ENCODE results near the gene PCBP2. TPM values are rescaled to one million over a fixed set of nuclear protein-coding genes. Genes with fewer than 3 reads are reported as not detected.
A peak's percentile ranks its signal among the peaks of the same experiment; 100 is the strongest.

PCBP2 gene
- total RNA-seq, 2 donors from 2014 or later, result 786 to 1,016 TPM

DNA sequence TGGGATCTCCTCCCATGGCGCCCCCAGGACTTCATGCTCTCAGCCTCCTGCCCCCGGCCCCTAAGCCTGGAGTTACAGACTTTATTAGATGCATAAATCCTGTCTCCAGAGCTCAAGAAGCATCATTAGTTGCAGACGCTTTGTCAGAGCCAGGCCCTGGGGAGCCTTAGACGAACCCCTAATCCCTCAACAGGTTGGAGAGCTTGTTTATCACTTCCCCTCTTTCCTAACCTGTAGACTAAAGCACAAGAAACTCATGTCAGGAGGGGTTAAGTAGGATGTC is 55.6 kb downstream of the PCBP2 start:
- no peak overlapping the region for H3K27ac Mint-ChIP-seq
- DNase-seq (ENCODE audit: low spot score in 2 of 2), result no peak
- no peaks in the 10 kb centered on the region for H3K9me3 Mint-ChIP-seq
- ATAC-seq, result no peak
- H3K36me3 Mint-ChIP-seq, result no peaks in the 10 kb centered on the region

DNA sequence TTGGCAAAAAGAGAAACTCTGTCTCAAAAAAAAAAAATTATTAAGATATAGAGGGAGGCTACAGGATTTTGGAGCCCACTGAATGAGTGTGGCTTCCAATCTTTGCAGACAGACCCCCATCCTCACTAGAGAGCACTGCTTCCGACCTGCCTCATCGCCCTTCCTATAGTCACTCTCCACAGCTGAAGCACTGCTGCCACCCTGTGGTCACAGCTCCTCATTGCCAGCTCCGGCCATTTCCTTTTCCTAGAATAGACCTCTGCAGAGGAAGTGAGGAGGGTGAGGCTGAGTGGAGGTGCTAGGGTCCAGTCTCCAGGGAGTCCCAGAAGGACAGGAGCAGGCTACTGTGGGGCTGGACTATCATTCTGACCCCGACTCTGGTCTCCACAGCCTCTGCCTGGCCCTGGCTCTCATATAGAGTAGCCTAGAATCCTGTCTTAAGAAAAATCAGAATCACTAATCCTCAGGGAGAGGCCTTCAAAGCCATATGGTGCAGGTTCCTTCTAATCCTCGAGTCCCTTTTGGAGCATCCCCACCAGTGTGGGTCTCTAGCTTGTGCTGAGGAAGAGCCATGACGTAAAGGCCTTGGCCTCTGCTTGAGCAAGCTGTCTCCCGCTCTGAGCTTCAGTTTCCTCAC is 56.8 kb downstream of the PCBP2 start:
- ATAC-seq (peak; percentile 93 to 98), DNase-seq (ENCODE audit: low spot score in 2 of 2) (peak; percentile 85 to 89)
- Mint-ChIP-seq H3K36me3 (no peaks in the 10 kb centered on the region), H3K9me3 (no peaks in the 10 kb centered on the region), H3K27ac (peak overlapping the region in 1 of 2 donors; percentile 83)

DNA sequence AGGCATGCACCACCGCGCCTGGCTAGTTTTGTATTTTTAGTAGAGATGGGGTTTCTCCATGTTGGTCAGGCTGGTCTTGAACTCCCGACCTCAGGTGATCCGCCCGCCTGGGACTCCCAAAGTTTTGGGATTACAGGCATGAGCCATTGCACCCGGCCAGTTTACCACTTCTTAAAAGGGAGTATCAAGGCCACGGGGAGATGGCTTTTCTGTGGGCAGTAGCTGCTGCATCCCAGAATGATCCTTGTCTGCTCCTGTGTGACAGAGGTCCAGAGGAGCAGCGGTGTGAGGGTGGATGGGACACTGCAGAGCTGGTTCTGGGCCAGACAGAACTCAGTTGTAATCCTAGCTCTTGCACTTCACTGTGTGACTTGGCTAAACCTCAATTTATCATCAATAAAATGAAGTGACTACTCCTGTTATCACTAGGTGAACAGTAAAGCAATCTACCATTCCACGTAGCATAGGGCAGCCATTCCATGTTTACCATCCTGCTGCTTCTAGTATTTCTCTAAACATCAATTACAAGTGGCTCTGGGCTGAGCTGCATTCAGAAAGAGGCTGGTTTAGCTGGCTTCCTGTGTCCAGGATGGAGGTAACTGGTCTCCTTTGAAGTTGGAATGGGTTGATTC is 58.4 kb downstream of the PCBP2 start:
- Mint-ChIP-seq H3K9me3 (no peaks in the 10 kb centered on the region), H3K27ac (peak overlapping the region in 1 of 2 donors; percentile 77), H3K36me3 (no peaks in the 10 kb centered on the region)
- ATAC-seq, result no peak
- no peak for DNase-seq (ENCODE audit: low spot score in 2 of 2)

DNA sequence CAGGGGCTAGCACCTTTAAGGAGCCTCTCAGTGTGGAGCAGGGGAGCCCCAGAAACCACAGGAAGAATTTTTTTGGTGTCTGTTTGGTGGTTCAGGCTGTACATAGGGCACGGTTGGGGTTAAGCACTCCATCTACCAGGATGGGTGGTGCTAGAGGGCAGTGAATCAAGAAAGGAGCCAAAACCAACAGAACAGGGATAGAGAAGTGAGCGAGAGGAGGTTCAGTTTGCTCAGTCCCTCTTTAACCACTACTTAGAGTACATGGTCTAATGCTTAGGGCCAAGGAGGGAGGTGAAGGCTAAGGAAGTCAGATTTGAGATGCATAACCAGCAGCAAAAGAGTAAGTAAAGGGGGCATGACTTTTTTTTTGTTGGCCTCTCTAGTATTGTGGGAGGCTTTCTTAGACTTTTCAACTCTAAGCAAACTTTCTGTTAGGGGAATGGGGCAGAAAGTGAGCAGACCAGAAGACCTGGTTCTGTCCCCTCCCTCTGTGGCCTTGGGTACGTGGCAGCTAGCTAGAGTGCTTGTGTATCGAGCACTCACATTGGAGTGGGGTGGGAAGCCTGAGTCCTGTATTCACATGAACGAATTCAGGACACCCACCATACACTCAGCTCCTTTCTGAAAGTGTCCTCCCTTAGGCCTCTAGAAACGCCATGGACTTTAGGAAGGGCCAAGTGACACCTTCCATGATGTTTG is 62.0 kb downstream of the PCBP2 start:
- no peak for DNase-seq (ENCODE audit: low spot score in 2 of 2)
- H3K27ac Mint-ChIP-seq, result peak overlapping the region in 1 of 2 donors; percentile 83
- no peak for ATAC-seq

DNA sequence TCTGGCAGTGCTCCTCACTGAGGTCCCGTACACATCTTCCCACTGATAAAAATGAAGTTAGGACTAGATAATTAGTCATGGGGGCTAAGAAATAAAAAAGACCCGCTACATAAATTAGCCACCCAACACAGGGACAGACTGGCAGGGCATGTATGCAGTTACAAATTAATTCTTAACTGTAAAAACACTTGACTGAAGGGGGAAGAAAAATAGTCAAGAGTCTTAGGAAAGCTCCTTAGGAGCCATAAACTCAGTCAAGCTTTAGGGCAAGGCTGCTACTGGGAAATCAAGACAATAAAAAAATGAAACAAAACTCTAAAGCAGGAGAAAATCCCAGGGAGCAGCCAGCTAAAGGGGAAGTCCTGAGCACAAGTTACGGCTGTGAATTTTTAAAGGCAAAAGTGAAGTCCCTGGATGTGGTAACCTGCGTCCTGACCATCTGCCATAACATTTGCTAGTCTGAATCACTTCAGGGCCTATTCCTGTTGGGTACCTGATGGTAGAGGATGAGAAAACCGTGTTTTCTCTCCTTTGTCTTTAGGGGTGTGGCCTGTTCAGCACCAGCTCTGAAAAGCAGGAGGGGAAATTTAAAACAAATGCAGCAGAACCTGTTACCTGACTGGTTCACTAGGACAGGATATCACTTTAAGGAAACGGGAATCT is 62.9 kb downstream of the PCBP2 start:
- no peak overlapping the region for H3K27ac Mint-ChIP-seq
- DNase-seq (ENCODE audit: low spot score in 2 of 2), result no peak
- no peak for ATAC-seq
- H3K9me3 Mint-ChIP-seq, result no peaks in the 10 kb centered on the region
- no peaks in the 10 kb centered on the region for H3K36me3 Mint-ChIP-seq

More for the DNA sequence above, 62.0 kb downstream of the PCBP2 start:
- Mint-ChIP-seq H3K36me3 (no peaks in the 10 kb centered on the region), H3K9me3 (no peaks in the 10 kb centered on the region)

DNA sequence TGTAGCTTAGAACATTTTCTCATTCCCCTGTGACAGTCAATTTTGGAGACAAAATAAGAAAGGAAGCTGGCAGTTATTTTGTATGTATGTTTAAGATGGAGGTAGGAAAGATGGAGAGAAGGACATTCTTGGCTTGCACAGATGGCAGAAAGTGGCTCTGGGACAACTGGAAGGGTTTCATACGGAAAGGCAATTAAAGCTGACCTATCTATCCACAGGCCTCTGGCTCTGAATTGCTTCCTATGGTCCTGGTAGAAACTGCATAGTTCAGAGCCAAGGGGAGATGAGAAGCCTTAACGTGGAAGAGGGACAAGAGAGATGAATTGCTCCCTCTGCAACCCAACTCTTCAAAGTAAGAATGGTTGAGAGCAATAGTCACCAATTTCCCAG is 63.4 kb downstream of the PCBP2 start:
- Mint-ChIP-seq H3K27ac (peak overlapping the region in 1 of 2 donors; percentile 34), H3K9me3 (no peaks in the 10 kb centered on the region), H3K36me3 (peaks cover 0 to 4% of the 10 kb centered on the region in 2 donors)
- DNase-seq (ENCODE audit: low spot score in 2 of 2) (no peak), ATAC-seq (no peak)

DNA sequence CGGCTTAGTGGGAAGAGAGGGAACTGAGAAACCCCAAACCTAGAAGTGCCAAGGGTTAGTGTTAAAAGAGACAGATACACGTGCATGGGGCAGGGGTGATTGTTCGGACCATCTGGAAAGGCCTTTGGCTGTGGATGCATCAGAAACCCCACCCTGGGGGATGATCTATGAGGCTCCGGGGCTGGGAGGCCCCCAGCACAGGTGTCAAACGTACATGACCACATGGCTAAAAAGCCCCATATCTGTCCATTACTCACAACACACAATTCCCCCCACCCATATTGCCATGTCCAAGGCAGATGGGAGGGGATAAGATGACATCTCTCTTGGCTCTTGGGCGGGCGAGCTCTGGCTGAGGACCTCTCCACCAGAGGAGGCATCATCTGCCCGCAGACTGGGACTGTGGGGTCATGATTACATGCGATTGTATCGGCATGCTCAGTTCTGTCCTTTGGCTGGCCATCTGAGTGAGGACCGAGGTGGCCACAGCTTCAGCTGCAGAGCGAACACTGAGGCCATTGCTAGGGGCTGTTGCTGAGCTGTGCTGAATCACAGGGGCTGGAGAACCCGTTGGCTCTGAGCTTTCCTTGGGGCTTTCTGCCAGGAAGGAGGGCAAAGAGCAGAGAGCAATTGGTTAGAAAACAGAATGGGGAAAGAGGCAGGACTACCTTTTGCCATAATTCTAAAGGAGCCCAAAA is 65.0 kb downstream of the PCBP2 start:
- DNase-seq (ENCODE audit: low spot score in 2 of 2) (no peak), ATAC-seq (no peak)
- H3K9me3 Mint-ChIP-seq, result no peaks in the 10 kb centered on the region
- H3K27ac Mint-ChIP-seq, result peak overlapping the region; percentile 34
- peaks cover 0 to 6% of the 10 kb centered on the region in 2 donors for H3K36me3 Mint-ChIP-seq

DNA sequence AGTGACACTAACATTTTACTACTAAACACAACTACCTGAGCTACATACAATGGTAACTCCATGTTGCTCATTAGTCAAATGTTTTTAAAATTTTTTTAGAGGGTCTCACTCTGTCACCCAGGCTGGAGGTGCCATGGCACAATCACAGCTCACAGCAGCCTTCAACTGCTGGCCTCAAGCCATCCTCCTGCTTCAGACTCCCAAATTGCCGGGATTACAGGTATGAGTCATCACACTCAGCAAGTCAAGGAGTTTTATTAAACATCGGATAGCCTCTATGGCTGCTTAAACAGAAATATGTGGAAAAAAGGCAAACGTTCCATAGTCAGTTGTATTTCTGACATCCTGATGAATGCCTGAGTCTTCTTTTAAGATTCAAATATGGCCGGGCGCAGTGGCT is 66.5 kb downstream of the PCBP2 start:
- ATAC-seq (no peak), DNase-seq (ENCODE audit: low spot score in 2 of 2) (no peak)
- no peaks in the 10 kb centered on the region for H3K9me3 Mint-ChIP-seq
- H3K36me3 Mint-ChIP-seq, result peaks cover 0 to 6% of the 10 kb centered on the region in 2 donors
- no peak overlapping the region for H3K27ac Mint-ChIP-seq

DNA sequence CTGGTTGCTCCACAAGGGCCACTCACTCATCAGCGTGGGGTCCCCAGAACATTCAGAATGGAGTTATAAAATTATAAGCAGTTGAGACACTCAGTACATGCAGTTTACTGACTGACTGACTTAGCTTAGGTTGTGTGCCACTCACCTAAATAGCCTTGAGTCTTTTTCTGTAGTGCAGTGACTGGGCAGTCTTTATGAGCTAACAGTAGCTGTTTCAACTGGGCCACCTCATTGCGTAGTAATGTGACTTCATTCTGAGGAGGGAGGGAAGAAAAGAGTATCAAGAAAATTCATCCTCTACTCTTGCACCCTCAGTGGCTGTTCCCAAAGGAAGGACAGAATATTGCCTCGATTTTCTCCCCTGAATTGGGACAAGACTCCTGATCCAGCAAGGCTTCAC is 71.2 kb downstream of the PCBP2 start:
- no peak overlapping the region for H3K27ac Mint-ChIP-seq
- no peak for DNase-seq (ENCODE audit: low spot score in 2 of 2)
- ATAC-seq, result peak in 1 of 2 donors; percentile 5
- no peaks in the 10 kb centered on the region for H3K9me3 Mint-ChIP-seq
- H3K36me3 Mint-ChIP-seq, result peaks cover 0 to 6% of the 10 kb centered on the region in 2 donors

DNA sequence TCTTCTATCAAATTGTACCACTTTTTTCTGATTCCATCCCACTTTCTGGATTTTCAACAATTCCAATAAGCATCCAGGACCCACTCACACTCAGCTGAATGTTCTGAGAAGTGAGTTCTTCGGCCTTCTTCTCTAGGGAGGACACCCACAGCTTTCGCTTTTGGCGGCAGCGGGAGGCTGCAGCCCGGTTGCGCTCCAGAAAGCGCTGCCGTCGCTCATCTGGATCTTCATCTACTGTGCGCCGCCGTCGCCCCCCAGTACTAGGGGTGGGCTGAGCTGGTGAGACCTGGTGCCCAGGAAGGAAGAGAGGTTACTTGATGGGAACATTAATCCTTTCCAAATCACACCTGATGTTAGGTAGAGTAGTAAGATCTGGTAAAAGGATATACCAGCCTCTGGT is 72.6 kb downstream of the PCBP2 start:
- ATAC-seq, result no peak
- Mint-ChIP-seq H3K27ac (peak overlapping the region in 1 of 2 donors; percentile 22), H3K36me3 (peaks cover 0 to 6% of the 10 kb centered on the region in 2 donors), H3K9me3 (no peaks in the 10 kb centered on the region)
- DNase-seq (ENCODE audit: low spot score in 2 of 2), result no peak

DNA sequence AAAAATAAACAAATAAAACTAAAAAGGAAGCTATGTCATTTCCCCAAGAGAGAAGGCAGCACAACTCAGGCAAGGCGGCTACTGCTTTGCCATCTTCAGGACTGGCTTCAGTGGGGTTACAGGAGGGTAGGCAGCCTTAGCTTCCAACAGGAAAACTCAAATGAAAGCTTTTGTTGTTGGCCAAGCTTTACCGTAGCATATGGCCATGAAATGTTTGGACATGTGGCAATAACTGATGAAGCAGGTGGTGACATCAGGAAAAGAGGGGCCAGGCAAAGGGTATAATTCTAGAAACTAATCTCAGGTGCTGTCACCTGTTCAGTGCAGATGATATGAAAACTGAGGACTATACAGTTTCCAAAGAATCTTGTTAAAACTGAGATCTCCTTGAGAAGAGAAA is 78.2 kb downstream of the PCBP2 start:
- Mint-ChIP-seq H3K9me3 (no peaks in the 10 kb centered on the region), H3K27ac (no peak overlapping the region), H3K36me3 (peaks cover 7 to 11% of the 10 kb centered on the region in 2 donors)
- ATAC-seq (no peak), DNase-seq (ENCODE audit: low spot score in 2 of 2) (no peak)

Other genes with a start within 250 kb of the PCBP2 start
- gene ITGB7, start 244.9 kb upstream of the PCBP2 start, total RNA-seq, result 10 to 100 TPM; 71.4 to 76.3 TPM
- 10 to 100 TPM; 15.5 to 23.5 TPM for gene RARG, start 219.9 kb upstream of the PCBP2 start, total RNA-seq
- gene ESPL1, start 183.8 kb upstream of the PCBP2 start, total RNA-seq, result 10 to 100 TPM; 32.8 to 76.3 TPM
- 100 to 1,000 TPM; 334 to 355 TPM for gene PFDN5, start 156.6 kb upstream of the PCBP2 start, total RNA-seq
- 10 to 100 TPM; 63.8 to 91.5 TPM for gene MYG1, start 152.4 kb upstream of the PCBP2 start, total RNA-seq
- 10 to 100 TPM; 52.3 to 83.5 TPM for gene AAAS, start 130.5 kb upstream of the PCBP2 start, total RNA-seq
- gene SP7, start 115.7 kb upstream of the PCBP2 start, total RNA-seq, result not detected
- 100 to 1,000 TPM in 1 of 2 donors, 10 to 100 TPM in 1; 86.0 to 156 TPM for gene SP1, start 71.9 kb upstream of the PCBP2 start, total RNA-seq
- gene AMHR2, start 28.2 kb upstream of the PCBP2 start, total RNA-seq, result under 1 TPM in 1 of 2 donors, not detected in 1; 0.25 TPM
- gene PRR13, start 10.4 kb upstream of the PCBP2 start, total RNA-seq, result 100 to 1,000 TPM; 170 to 226 TPM
- gene MAP3K12, start 47.4 kb downstream of the PCBP2 start, total RNA-seq, result 10 to 100 TPM in 1 of 2 donors, 1 to 10 TPM in 1; 9.5 to 21.7 TPM
- 10 to 100 TPM; 29.9 to 30.4 TPM for gene TARBP2, start 49.2 kb downstream of the PCBP2 start, total RNA-seq
- gene NPFF, start 55.4 kb downstream of the PCBP2 start, total RNA-seq, result not detected
- 10 to 100 TPM; 25.0 to 30.1 TPM for gene ATF7, start 174.3 kb downstream of the PCBP2 start, total RNA-seq
- 100 to 1,000 TPM; 319 to 327 TPM for gene ATP5MC2, start 224.0 kb downstream of the PCBP2 start, total RNA-seq

Measured in activated naive CD4-positive, alpha-beta T cell treated with anti-CD3 and anti-CD28 coated beads, Interleukin-2, amount 50 U/mL, for 72 hours (primary cell).